Natural killer cell (primary cell): ENCODE results near the gene KAT2B. TPM values are rescaled to one million over a fixed set of nuclear protein-coding genes. Genes with fewer than 3 reads are reported as not detected.
"Not testable (repeated sequence)": the region's sequence is repeated elsewhere in the genome, so short reads cannot be mapped to it uniquely, and the experiment has no call there.

Source experiments
- ATAC-seq, 3 donors: fragments of 150-1000 bp in 2 of 3; fragments of 200-7000 bp in 1 of 3; cut with Tn5 transposase; 1 replicate in 1 of 3; 2 replicates in 2 of 3; pipeline ENCODE4 v1.10.0; 2021; ENCODE audit warnings: mild to moderate bottlenecking in 2 of 3, moderate library complexity in 2 of 3
- DNase-seq, 2 donors: peaks; one replicate each; pipeline versions ENCODE4 v3.0.0 to v3.0.0-alpha.2; 2013 to 2021; ENCODE audit warnings: mixed read lengths in 1 of 2
- H3K27ac ChIP-seq: one replicate; pipeline ENCODE4 v1.5.1; 2013; ENCODE audit warnings: mild to moderate bottlenecking, low read length
- H3K27me3 ChIP-seq: one replicate; pipeline ENCODE4 v1.6.1; 2013; ENCODE audit warnings: low read length; ENCODE audit not compliant: control insufficient read depth, insufficient read depth
- H3K36me3 ChIP-seq: one replicate; pipeline ENCODE4 v1.6.1; 2013; ENCODE audit warnings: low read length; ENCODE audit not compliant: control insufficient read depth, insufficient read depth
- H3K4me1 ChIP-seq: one replicate; pipeline ENCODE4 v1.6.1; 2013; ENCODE audit warnings: low read length; ENCODE audit not compliant: control insufficient read depth, insufficient read depth
- H3K4me3 ChIP-seq: one replicate; pipeline ENCODE4 v1.5.1; 2013; ENCODE audit warnings: low read length
- H3K9me3 ChIP-seq: one replicate; pipeline ENCODE4 v1.6.1; 2013; ENCODE audit warnings: low read length; ENCODE audit not compliant: control insufficient read depth, insufficient read depth
- H3K27ac Mint-ChIP-seq, 2 donors: one replicate each; pipeline ENCODE4 v1.8.0; 2022; ENCODE audit warnings: mild to moderate bottlenecking in 2 of 2, mixed read lengths in 2 of 2, moderate library complexity in 1 of 2
- H3K27me3 Mint-ChIP-seq, 2 donors: one replicate each; pipeline ENCODE4 v1.8.0; 2022; ENCODE audit warnings: low read depth in 2 of 2, mixed read lengths in 2 of 2
- H3K36me3 Mint-ChIP-seq: one replicate; pipeline ENCODE4 v1.8.0; 2022; ENCODE audit warnings: mixed read lengths
- H3K4me1 Mint-ChIP-seq, 2 donors: one replicate each; pipeline ENCODE4 v1.8.0; 2022; ENCODE audit warnings: mixed read lengths in 2 of 2
- H3K4me3 Mint-ChIP-seq: one replicate; pipeline ENCODE4 v1.8.0; 2022; ENCODE audit warnings: mild to moderate bottlenecking, moderate library complexity, mixed read lengths
- H3K9me3 Mint-ChIP-seq, 2 donors: one replicate each; pipeline ENCODE4 v1.8.0; 2022; ENCODE audit warnings: mixed read lengths in 2 of 2
- CTCF ChIP-seq: fragments of 200-600 bp; IDR thresholded peaks from one replicate; pipeline ENCODE4 v1.8.0; 2022; ENCODE audit warnings: antibody characterized with exemption
- WGBS: methylation state at CpG from one replicate; pipeline ENCODE4 v1.1.7; 2013; ENCODE audit warnings: missing lambda C conversion rate; ENCODE audit not compliant: insufficient coverage; 5-methylcytosine and 5-hydroxymethylcytosine counted together
- intact Hi-C: fragments of 100-400 bp; cut with micrococcal nuclease; formaldehyde crosslinking; loops from one replicate; pipeline ENCODE4 v1.14.2; 2022
- total RNA-seq, 4 donors: library from RNA; stranded (reverse); fragments of 120-200 nt in 1 of 4; gene quantifications; one replicate each; pipeline versions ENCODE4 v1.2.3 to v1.2.4, GENCODE V29; 2013 to 2022

The KAT2B gene
- total RNA-seq, 3 donors from 2014 or later (not counting 1 experiment from before 2014, with no cell fraction given) = 132 to 156 (median 146) TPM

- Mint-ChIP-seq H3K27me3 (no peaks in the 10 kb centered on the region), H3K36me3 (no peaks in the 10 kb centered on the region), H3K27ac (peak overlapping the region; percentile 96 to 97), H3K4me1 (peaks cover 60 to 63% of the 10 kb centered on the region in 2 donors), H3K9me3 (no peaks in the 10 kb centered on the region), H3K4me3 (peak overlapping the region; percentile 90)
- no peak for TF ChIP-seq CTCF
- H3K36me3 ChIP-seq = no peaks in the 10 kb centered on the region
- no peak overlapping the region for H3K4me3 ChIP-seq
- intact Hi-C loops = loop anchor here (2.0 kb wide), 1 partner anchor 62 kb away; no protein-coding TSS in a partner anchor
- H3K27me3 ChIP-seq = no peaks in the 10 kb centered on the region
- 67% methylated on average over 5 of the region's 5 CpGs for WGBS
- H3K27ac ChIP-seq = peak overlapping the region; percentile 86
- H3K9me3 ChIP-seq = no peaks in the 10 kb centered on the region
- peaks cover 54% of the 10 kb centered on the region for H3K4me1 ChIP-seq
- no peak for ATAC-seq
- DNase-seq = no peak
Measured at GRCh38 chr3:20042331-20042730, 2.1 kb downstream of the KAT2B start.

- no peaks in the 10 kb centered on the region for H3K36me3 ChIP-seq
Measured at GRCh38 chr3:20043396-20043795, 3.1 kb downstream of the KAT2B start.

GRCh38 chr3:20043825-20044224 lies 3.6 kb downstream of the KAT2B start:
- 36% methylated on average over 4 of the region's 4 CpGs for WGBS
- no peak for TF ChIP-seq CTCF
- no peaks in the 10 kb centered on the region for H3K27me3 ChIP-seq
- peak overlapping the region; percentile 96 to 97 for H3K27ac Mint-ChIP-seq
- intact Hi-C loops = loop anchor here (2.0 kb wide), 1 partner anchor 61 kb away; no protein-coding TSS in a partner anchor
- DNase-seq (peak in 1 of 2 donors; percentile 58), ATAC-seq (no peak)
- H3K9me3 ChIP-seq = no peaks in the 10 kb centered on the region
- H3K4me3 ChIP-seq = peak overlapping the region; percentile 25
- H3K27ac ChIP-seq = peak overlapping the region; percentile 86
- H3K4me1 Mint-ChIP-seq = peaks cover 65 to 66% of the 10 kb centered on the region in 2 donors
- peaks cover 57% of the 10 kb centered on the region for H3K4me1 ChIP-seq
- H3K4me3 Mint-ChIP-seq = peak overlapping the region; percentile 90
- H3K27me3 Mint-ChIP-seq = no peaks in the 10 kb centered on the region
- no peaks in the 10 kb centered on the region for H3K9me3 Mint-ChIP-seq
- H3K36me3 Mint-ChIP-seq = no peaks in the 10 kb centered on the region
- no peaks in the 10 kb centered on the region for H3K36me3 ChIP-seq

More at GRCh38 chr3:20043396-20043795, 3.1 kb downstream of the KAT2B start:
- WGBS = 6% methylated on average over 4 of the region's 4 CpGs
- Histone ChIP-seq H3K9me3 (no peaks in the 10 kb centered on the region), H3K4me1 (peaks cover 58% of the 10 kb centered on the region), H3K4me3 (peak overlapping the region; percentile 25), H3K27ac (peak overlapping the region; percentile 86), H3K27me3 (no peaks in the 10 kb centered on the region)
- H3K27me3 Mint-ChIP-seq = no peaks in the 10 kb centered on the region
- H3K9me3 Mint-ChIP-seq = no peaks in the 10 kb centered on the region
- ATAC-seq (peak in 2 of 3 donors; percentile 18 to 38), DNase-seq (peak; percentile 31 to 78)
- H3K4me1 Mint-ChIP-seq = peaks cover 65 to 67% of the 10 kb centered on the region in 2 donors
- H3K27ac Mint-ChIP-seq = peak overlapping the region; percentile 96 to 97
- intact Hi-C loops = loop anchor here (2.0 kb wide), 1 partner anchor 61 kb away; no protein-coding TSS in a partner anchor
- H3K4me3 Mint-ChIP-seq = peak overlapping the region; percentile 90
- TF ChIP-seq CTCF = no peak
- H3K36me3 Mint-ChIP-seq = no peaks in the 10 kb centered on the region

GRCh38 chr3:20045141-20045540 lies 4.9 kb downstream of the KAT2B start:
- peaks cover 63% of the 10 kb centered on the region for H3K4me1 ChIP-seq
- H3K27me3 ChIP-seq, H3K4me3 Mint-ChIP-seq, intact Hi-C loops, H3K36me3 Mint-ChIP-seq, H3K27me3 Mint-ChIP-seq, H3K4me3 ChIP-seq, ATAC-seq, H3K9me3 Mint-ChIP-seq, H3K9me3 ChIP-seq, DNase-seq, H3K36me3 ChIP-seq: not testable (repeated sequence)
- Mint-ChIP-seq H3K27ac (peak overlapping the region; percentile 96 to 97), H3K4me1 (peaks cover 72 to 73% of the 10 kb centered on the region in 2 donors)
- H3K27ac ChIP-seq = peak overlapping the region; percentile 86
- 100% methylated on average over 2 of the region's 3 CpGs for WGBS
